Vagina (tissue), 2 donors: ENCODE results near the gene PEMT. TPM values are rescaled to one million over a fixed set of nuclear protein-coding genes. Genes with fewer than 3 reads are reported as not detected.

Source experiments
- DNase-seq, 2 donors: peaks; one replicate each; pipeline ENCODE4 v3.0.0-alpha.2; 2017; ENCODE audit errors: extremely low spot score in 2 of 2
- H3K27ac ChIP-seq: fragments of 200-600 bp; sonication (generic); one replicate; pipeline ENCODE4 v1.5.1; 2019
- H3K27me3 ChIP-seq: fragments of 200-600 bp; sonication (generic); one replicate; pipeline ENCODE4 v1.5.1; 2019
- H3K36me3 ChIP-seq, 2 donors: fragments of 200-600 bp; sonication (generic); one replicate each; pipeline ENCODE4 v1.5.1; 2017 to 2019
- H3K4me1 ChIP-seq: fragments of 200-600 bp; sonication (generic); one replicate; pipeline ENCODE4 v1.5.1; 2019
- H3K4me3 ChIP-seq, 2 donors: fragments of 200-600 bp; sonication (generic); 1 replicate in 1 of 2; 2 replicates in 1 of 2; pipeline ENCODE4 v1.5.1; 2016 to 2019
- H3K9me3 ChIP-seq: fragments of 200-600 bp; sonication (generic); one replicate; pipeline ENCODE4 v1.5.1; 2019
- CTCF ChIP-seq, 3 experiments: fragments of 450-650 bp in 2 of 3; fragments of 200-600 bp in 1 of 3; sonication (generic) in 1 of 3; IDR thresholded peaks; one replicate each; pipeline ENCODE4 v1.5.1; 2017 to 2019; ENCODE audit warnings: antibody characterized with exemption in 3 of 3, mild to moderate bottlenecking in 2 of 3, moderate library complexity in 2 of 3
- POLR2A ChIP-seq, 2 donors: fragments of 450-650 bp; IDR thresholded peaks; one replicate each; pipeline ENCODE4 v1.6.1; 2017; ENCODE audit warnings: antibody characterized with exemption in 2 of 2, mild to moderate bottlenecking in 2 of 2, moderate library complexity in 2 of 2
- POLR2AphosphoS5 ChIP-seq, 2 donors: sonication (generic); formaldehyde crosslinking; IDR thresholded peaks; one replicate each; pipeline ENCODE4 v1.9.0; 2017; ENCODE audit warnings: antibody characterized with exemption in 2 of 2, mild to moderate bottlenecking in 2 of 2, low read depth in 1 of 2; ENCODE audit not compliant: insufficient read depth in 1 of 2
- intact Hi-C: fragments of 100-400 bp; cut with DNase I; formaldehyde crosslinking; loops from one replicate; pipeline ENCODE4 v1.15.1; 2023
- total RNA-seq: library from RNA; depleted of rRNA; stranded (reverse); fragments of >200 nt; gene quantifications from one replicate; pipeline ENCODE4 v1.2.3, GENCODE V29; 2016

The PEMT gene
- total RNA-seq, 1 donor from 2014 or later, result 37.3 TPM

- no peaks in the 10 kb centered on the region for H3K9me3 ChIP-seq
- H3K27me3 ChIP-seq, result no peaks in the 10 kb centered on the region
- no peak overlapping the region for H3K4me3 ChIP-seq
- H3K36me3 ChIP-seq, result no peaks in the 10 kb centered on the region
- H3K4me1 ChIP-seq, result peaks cover 16% of the 10 kb centered on the region
- TF ChIP-seq CTCF (IDR thresholded peaks at IDR 0.05) (no peak), POLR2A (IDR thresholded peaks at IDR 0.05) (no peak), POLR2AphosphoS5 (IDR thresholded peaks at IDR 0.05; ENCODE audit: insufficient read depth in 1 of 2, low read depth in 1 of 2) (no peak)
- intact Hi-C loops, result loop anchor here (10.0 kb wide), 1 partner anchor 136 kb away; no protein-coding TSS in a partner anchor
- no peak overlapping the region for H3K27ac ChIP-seq
- DNase-seq, result no peak
Measured at GRCh38 chr17:17508646-17509591, 82.6 kb downstream of the PEMT start.

GRCh38 chr17:17508019-17508535 lies 83.4 kb downstream of the PEMT start:
- DNase-seq, result no peak
- Histone ChIP-seq H3K9me3 (no peaks in the 10 kb centered on the region), H3K27ac (no peak overlapping the region), H3K4me1 (peaks cover 16% of the 10 kb centered on the region), H3K4me3 (no peak overlapping the region), H3K36me3 (no peaks in the 10 kb centered on the region), H3K27me3 (no peaks in the 10 kb centered on the region)
- no peak for TF ChIP-seq CTCF (IDR thresholded peaks at IDR 0.05)
- no peak for TF ChIP-seq POLR2AphosphoS5 (IDR thresholded peaks at IDR 0.05; ENCODE audit: insufficient read depth in 1 of 2, low read depth in 1 of 2)
- TF ChIP-seq POLR2A (IDR thresholded peaks at IDR 0.05), result no peak
- intact Hi-C loops, result loop anchor here (10.0 kb wide), 1 partner anchor 137 kb away; no protein-coding TSS in a partner anchor

- no peak overlapping the region for H3K27ac ChIP-seq
- no peak overlapping the region for H3K4me3 ChIP-seq
- H3K4me1 ChIP-seq, result peaks cover 16% of the 10 kb centered on the region
- TF ChIP-seq POLR2AphosphoS5 (IDR thresholded peaks at IDR 0.05; ENCODE audit: insufficient read depth in 1 of 2, low read depth in 1 of 2), result no peak
- TF ChIP-seq CTCF (IDR thresholded peaks at IDR 0.05), result no peak
- TF ChIP-seq POLR2A (IDR thresholded peaks at IDR 0.05), result no peak
- no peaks in the 10 kb centered on the region for H3K36me3 ChIP-seq
- no peaks in the 10 kb centered on the region for H3K9me3 ChIP-seq
- H3K27me3 ChIP-seq, result no peaks in the 10 kb centered on the region
- no peak for DNase-seq
- intact Hi-C loops, result loop anchor here (10.0 kb wide), 1 partner anchor 137 kb away; no protein-coding TSS in a partner anchor
Measured at GRCh38 chr17:17507465-17508011, 84.0 kb downstream of the PEMT start.

GRCh38 chr17:17506893-17507464 lies 84.5 kb downstream of the PEMT start:
- Histone ChIP-seq H3K27me3 (no peaks in the 10 kb centered on the region), H3K27ac (no peak overlapping the region), H3K4me3 (no peak overlapping the region), H3K36me3 (no peaks in the 10 kb centered on the region), H3K9me3 (no peaks in the 10 kb centered on the region), H3K4me1 (peaks cover 11% of the 10 kb centered on the region)
- intact Hi-C loops, result loop anchor here (10.0 kb wide), 1 partner anchor 138 kb away; no protein-coding TSS in a partner anchor
- TF ChIP-seq POLR2A (IDR thresholded peaks at IDR 0.05) (no peak), POLR2AphosphoS5 (IDR thresholded peaks at IDR 0.05; ENCODE audit: insufficient read depth in 1 of 2, low read depth in 1 of 2) (no peak), CTCF (IDR thresholded peaks at IDR 0.05) (no peak)
- no peak for DNase-seq
